ENCODE data around the gene SLC26A9. TPM values are rescaled to one million over a fixed set of nuclear protein-coding genes. Genes with fewer than 3 reads are reported as not detected.
"Not testable (repeated sequence)": the region's sequence is repeated elsewhere in the genome, so short reads cannot be mapped to it uniquely, and the experiment has no call there.

The SLC26A9 gene
- total RNA-seq, 1 experiment from 2014 or later = 0.15 TPM

DNA sequence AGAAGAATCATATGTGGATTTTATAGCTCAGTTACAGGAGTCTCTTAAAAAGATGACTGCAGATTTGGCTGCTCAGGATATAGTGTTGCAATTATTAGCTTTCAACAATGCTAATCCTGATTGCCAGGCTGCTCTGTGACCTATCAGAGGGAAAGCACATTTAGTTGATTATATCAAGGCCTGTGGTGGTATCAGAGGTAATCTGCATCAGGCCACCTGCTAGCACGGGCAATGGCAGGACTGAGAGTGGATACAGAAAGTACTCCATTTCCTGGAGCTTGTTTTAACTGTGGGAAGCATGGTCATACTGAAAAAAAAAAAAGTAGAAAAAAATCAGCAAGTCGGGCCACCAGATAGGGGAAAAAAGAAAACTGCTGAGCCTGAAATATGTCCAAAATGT is 51.1 kb downstream of the SLC26A9 start:
- peaks cover 20% of the 10 kb centered on the region for H3K4me1 Mint-ChIP-seq
- H3K27ac Mint-ChIP-seq; DNase-seq (ENCODE audit: low spot score); ATAC-seq; H3K4me3 Mint-ChIP-seq; POLR2A ChIA-PET: not testable (repeated sequence)
- CTCF ChIA-PET = interaction anchor here (0.9 to 2.4 kb wide), 2 partner anchors 85 to 100 kb away, joined by 5 to 7 read pairs; no protein-coding TSS in a partner anchor
- H3K36me3 Mint-ChIP-seq = peaks cover 48% of the 10 kb centered on the region
- peaks cover 17% of the 10 kb centered on the region for H3K27me3 Mint-ChIP-seq (ENCODE audit: low read depth)
- H3K9me3 Mint-ChIP-seq = peaks cover 62% of the 10 kb centered on the region

DNA sequence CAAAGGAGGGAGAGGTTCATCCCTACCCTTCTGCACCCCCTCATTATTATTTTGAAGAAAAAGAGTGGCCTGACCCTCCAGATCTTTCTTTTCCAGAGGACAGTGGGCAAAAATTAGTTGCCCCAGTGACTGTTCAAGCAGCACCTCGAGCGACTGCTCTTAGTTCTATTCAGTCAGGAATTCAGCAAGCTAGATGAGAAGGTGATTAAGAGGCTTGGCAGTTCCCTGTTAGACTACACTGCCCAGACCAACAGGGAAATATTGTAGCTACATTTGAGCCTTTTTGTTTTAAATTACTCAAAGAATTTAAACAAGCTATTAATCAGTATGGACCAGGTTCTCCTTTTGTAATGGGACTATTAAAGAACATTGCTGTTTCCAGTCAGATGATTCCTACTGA is 51.8 kb downstream of the SLC26A9 start:
- ATAC-seq, POLR2A ChIA-PET, H3K4me3 Mint-ChIP-seq: not testable (repeated sequence)

DNA sequence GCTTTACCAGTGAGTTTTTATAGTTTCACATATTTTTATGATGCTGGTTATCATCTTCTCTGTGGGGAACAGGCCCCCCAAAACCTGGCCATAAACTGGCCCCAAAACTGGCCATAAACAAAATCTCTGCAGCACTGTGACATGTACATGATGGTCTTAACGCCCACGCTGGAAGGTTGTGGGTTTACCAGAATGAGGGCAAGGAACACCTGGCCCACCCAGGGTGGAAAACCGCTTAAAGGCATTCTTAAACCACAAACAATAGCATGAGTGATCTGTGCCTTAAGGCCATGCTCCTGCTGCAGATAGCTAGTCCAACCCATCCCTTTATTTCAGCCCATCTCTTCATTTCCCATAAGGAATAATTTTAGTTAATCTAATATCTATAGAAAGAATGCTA is 52.6 kb downstream of the SLC26A9 start:
- POLR2A ChIA-PET; ATAC-seq; H3K27ac Mint-ChIP-seq; DNase-seq (ENCODE audit: low spot score); H3K4me3 Mint-ChIP-seq: not testable (repeated sequence)
- Mint-ChIP-seq H3K27me3 (ENCODE audit: low read depth) (peaks cover 14% of the 10 kb centered on the region), H3K36me3 (peaks cover 35% of the 10 kb centered on the region), H3K9me3 (peaks cover 46% of the 10 kb centered on the region), H3K4me1 (peaks cover 20% of the 10 kb centered on the region)
- CTCF ChIA-PET = interaction anchor here (2.4 kb wide), 1 partner anchor 86 kb away, joined by 7 read pairs; no protein-coding TSS in a partner anchor

More for the DNA sequence above, 51.8 kb downstream of the SLC26A9 start:
- CTCF ChIA-PET = interaction anchor here (0.9 to 2.4 kb wide), 2 partner anchors 86 to 100 kb away, joined by 5 to 7 read pairs; no protein-coding TSS in a partner anchor
- not testable (repeated sequence) for DNase-seq (ENCODE audit: low spot score); H3K27ac Mint-ChIP-seq
- H3K27me3 Mint-ChIP-seq (ENCODE audit: low read depth) = peaks cover 14% of the 10 kb centered on the region
- H3K9me3 Mint-ChIP-seq = peaks cover 55% of the 10 kb centered on the region
- H3K4me1 Mint-ChIP-seq = peaks cover 20% of the 10 kb centered on the region
- H3K36me3 Mint-ChIP-seq = peaks cover 42% of the 10 kb centered on the region

DNA sequence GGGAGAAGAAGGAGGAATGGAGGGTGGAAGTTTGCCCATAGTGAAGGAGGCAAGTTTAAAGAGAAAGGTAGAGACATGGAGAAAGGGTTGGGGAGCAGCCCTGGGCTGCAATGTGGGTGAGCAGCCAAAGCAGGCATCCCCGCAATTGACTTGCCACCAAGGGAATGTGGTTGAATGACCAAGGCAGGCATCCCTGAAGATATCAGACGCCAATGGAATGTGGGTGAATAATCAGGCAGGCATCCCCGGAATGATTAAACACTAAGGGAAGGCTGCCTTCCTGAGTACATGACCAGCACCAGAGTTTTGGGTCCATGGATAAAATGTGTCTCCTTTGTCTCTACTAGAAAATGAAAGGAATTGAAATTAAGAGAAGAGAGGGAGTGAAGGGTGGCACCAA is 53.5 kb downstream of the SLC26A9 start:
- ATAC-seq; POLR2A ChIA-PET; H3K4me3 Mint-ChIP-seq; DNase-seq (ENCODE audit: low spot score); CTCF ChIA-PET; H3K27ac Mint-ChIP-seq: not testable (repeated sequence)
- H3K27me3 Mint-ChIP-seq (ENCODE audit: low read depth) = peaks cover 10% of the 10 kb centered on the region
- H3K36me3 Mint-ChIP-seq = peaks cover 27% of the 10 kb centered on the region
- peaks cover 37% of the 10 kb centered on the region for H3K9me3 Mint-ChIP-seq
- peaks cover 20% of the 10 kb centered on the region for H3K4me1 Mint-ChIP-seq

DNA sequence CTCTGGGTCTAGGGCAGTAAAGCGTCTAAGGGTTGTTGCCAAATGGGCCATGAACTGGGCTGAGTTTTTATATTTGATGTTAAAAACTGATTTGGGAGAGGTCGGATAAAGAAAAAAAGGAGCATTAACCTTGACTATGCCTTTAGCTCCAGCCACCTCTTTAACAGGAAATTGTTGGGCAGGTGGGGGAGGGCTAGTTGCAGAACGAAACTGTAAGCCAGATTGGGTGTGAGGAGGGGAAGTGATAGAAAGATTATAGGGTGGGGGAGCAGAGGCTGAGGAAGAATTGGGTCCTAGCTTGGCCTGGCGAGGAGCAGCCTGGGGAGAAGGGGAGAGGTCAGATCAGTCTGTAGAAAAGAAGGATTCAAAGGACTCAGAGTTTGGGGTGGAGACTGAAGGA is 54.2 kb downstream of the SLC26A9 start:
- H3K4me3 Mint-ChIP-seq; H3K27ac Mint-ChIP-seq; POLR2A ChIA-PET; DNase-seq (ENCODE audit: low spot score); ATAC-seq; CTCF ChIA-PET: not testable (repeated sequence)
- Mint-ChIP-seq H3K9me3 (peaks cover 30% of the 10 kb centered on the region), H3K4me1 (peaks cover 15% of the 10 kb centered on the region), H3K27me3 (ENCODE audit: low read depth) (peaks cover 10% of the 10 kb centered on the region; the same call in 1 of the 2 replicates), H3K36me3 (peaks cover 24% of the 10 kb centered on the region)

DNA sequence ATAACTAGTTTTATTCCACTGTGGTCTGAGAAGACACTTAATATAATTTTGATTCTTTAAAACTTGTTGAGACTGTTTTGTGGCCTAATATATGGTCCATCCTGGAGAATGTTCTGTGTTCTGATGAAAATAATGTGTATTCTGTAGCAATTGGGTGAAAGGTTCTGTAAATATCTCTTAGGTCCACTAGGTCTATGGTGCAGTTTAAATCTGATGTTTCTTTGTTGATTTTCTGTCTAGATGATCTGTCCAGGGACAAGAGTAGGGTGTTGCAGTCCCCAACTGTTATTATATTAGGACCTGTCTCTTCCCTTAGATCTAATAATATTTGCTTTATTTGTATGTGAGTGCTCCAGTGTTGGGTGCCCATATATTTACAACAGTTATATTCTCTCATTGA is 59.5 kb downstream of the SLC26A9 start:
- CTCF ChIA-PET = no interaction called here
- H3K36me3 Mint-ChIP-seq = peaks cover 2% of the 10 kb centered on the region
- ATAC-seq (no peak), DNase-seq (ENCODE audit: low spot score) (no peak)
- POLR2A ChIA-PET = no interaction called here
- H3K27ac Mint-ChIP-seq = no peak overlapping the region
- no peak overlapping the region for H3K4me3 Mint-ChIP-seq
- peaks cover 11% of the 10 kb centered on the region for H3K9me3 Mint-ChIP-seq
- no peaks in the 10 kb centered on the region for H3K4me1 Mint-ChIP-seq
- peaks cover 5% of the 10 kb centered on the region for H3K27me3 Mint-ChIP-seq (ENCODE audit: low read depth)
- TF ChIP-seq, protein P1, sequence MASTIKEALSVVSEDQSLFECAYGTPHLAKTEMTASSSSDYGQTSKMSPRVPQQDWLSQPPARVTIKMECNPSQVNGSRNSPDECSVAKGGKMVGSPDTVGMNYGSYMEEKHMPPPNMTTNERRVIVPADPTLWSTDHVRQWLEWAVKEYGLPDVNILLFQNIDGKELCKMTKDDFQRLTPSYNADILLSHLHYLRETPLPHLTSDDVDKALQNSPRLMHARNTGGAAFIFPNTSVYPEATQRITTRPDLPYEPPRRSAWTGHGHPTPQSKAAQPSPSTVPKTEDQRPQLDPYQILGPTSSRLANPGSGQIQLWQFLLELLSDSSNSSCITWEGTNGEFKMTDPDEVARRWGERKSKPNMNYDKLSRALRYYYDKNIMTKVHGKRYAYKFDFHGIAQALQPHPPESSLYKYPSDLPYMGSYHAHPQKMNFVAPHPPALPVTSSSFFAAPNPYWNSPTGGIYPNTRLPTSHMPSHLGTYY (CRISPR knock-in tag; IDR thresholded peaks at IDR 0.05) = no peak
- TF ChIP-seq MXD4 (CRISPR knock-in tag; IDR thresholded peaks at IDR 0.05; ENCODE audit: borderline replicate concordance) = no peak
- TF ChIP-seq, protein P2, sequence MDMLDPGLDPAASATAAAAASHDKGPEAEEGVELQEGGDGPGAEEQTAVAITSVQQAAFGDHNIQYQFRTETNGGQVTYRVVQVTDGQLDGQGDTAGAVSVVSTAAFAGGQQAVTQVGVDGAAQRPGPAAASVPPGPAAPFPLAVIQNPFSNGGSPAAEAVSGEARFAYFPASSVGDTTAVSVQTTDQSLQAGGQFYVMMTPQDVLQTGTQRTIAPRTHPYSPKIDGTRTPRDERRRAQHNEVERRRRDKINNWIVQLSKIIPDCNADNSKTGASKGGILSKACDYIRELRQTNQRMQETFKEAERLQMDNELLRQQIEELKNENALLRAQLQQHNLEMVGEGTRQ (CRISPR knock-in tag; IDR thresholded peaks at IDR 0.05) = no peak
- TF ChIP-seq OVOL2 (CRISPR knock-in tag; IDR thresholded peaks at IDR 0.05; ENCODE audit: borderline replicate concordance) = no peak
- TF ChIP-seq TEAD4 (CRISPR knock-in tag; IDR thresholded peaks at IDR 0.05) = no peak
- TF ChIP-seq, protein P3, sequence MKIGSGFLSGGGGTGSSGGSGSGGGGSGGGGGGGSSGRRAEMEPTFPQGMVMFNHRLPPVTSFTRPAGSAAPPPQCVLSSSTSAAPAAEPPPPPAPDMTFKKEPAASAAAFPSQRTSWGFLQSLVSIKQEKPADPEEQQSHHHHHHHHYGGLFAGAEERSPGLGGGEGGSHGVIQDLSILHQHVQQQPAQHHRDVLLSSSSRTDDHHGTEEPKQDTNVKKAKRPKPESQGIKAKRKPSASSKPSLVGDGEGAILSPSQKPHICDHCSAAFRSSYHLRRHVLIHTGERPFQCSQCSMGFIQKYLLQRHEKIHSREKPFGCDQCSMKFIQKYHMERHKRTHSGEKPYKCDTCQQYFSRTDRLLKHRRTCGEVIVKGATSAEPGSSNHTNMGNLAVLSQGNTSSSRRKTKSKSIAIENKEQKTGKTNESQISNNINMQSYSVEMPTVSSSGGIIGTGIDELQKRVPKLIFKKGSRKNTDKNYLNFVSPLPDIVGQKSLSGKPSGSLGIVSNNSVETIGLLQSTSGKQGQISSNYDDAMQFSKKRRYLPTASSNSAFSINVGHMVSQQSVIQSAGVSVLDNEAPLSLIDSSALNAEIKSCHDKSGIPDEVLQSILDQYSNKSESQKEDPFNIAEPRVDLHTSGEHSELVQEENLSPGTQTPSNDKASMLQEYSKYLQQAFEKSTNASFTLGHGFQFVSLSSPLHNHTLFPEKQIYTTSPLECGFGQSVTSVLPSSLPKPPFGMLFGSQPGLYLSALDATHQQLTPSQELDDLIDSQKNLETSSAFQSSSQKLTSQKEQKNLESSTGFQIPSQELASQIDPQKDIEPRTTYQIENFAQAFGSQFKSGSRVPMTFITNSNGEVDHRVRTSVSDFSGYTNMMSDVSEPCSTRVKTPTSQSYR (CRISPR knock-in tag; IDR thresholded peaks at IDR 0.05) = no peak
- TF ChIP-seq FOXP1 (CRISPR knock-in tag; IDR thresholded peaks at IDR 0.05; ENCODE audit: borderline replicate concordance) = no peak
- no peak for TF ChIP-seq NR2C2 (CRISPR knock-in tag; IDR thresholded peaks at IDR 0.05)
- TF ChIP-seq JAZF1 (CRISPR knock-in tag; IDR thresholded peaks at IDR 0.05) = no peak
- no peak for TF ChIP-seq CBFB (CRISPR knock-in tag; IDR thresholded peaks at IDR 0.05; ENCODE audit: low read depth)
- TF ChIP-seq NFYB (CRISPR knock-in tag; conservative IDR thresholded peaks at IDR 0.05; ENCODE audit: low read depth) = no peak
- TF ChIP-seq, protein P4, sequence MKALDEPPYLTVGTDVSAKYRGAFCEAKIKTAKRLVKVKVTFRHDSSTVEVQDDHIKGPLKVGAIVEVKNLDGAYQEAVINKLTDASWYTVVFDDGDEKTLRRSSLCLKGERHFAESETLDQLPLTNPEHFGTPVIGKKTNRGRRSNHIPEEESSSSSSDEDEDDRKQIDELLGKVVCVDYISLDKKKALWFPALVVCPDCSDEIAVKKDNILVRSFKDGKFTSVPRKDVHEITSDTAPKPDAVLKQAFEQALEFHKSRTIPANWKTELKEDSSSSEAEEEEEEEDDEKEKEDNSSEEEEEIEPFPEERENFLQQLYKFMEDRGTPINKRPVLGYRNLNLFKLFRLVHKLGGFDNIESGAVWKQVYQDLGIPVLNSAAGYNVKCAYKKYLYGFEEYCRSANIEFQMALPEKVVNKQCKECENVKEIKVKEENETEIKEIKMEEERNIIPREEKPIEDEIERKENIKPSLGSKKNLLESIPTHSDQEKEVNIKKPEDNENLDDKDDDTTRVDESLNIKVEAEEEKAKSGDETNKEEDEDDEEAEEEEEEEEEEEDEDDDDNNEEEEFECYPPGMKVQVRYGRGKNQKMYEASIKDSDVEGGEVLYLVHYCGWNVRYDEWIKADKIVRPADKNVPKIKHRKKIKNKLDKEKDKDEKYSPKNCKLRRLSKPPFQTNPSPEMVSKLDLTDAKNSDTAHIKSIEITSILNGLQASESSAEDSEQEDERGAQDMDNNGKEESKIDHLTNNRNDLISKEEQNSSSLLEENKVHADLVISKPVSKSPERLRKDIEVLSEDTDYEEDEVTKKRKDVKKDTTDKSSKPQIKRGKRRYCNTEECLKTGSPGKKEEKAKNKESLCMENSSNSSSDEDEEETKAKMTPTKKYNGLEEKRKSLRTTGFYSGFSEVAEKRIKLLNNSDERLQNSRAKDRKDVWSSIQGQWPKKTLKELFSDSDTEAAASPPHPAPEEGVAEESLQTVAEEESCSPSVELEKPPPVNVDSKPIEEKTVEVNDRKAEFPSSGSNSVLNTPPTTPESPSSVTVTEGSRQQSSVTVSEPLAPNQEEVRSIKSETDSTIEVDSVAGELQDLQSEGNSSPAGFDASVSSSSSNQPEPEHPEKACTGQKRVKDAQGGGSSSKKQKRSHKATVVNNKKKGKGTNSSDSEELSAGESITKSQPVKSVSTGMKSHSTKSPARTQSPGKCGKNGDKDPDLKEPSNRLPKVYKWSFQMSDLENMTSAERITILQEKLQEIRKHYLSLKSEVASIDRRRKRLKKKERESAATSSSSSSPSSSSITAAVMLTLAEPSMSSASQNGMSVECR (CRISPR knock-in tag; IDR thresholded peaks at IDR 0.05; ENCODE audit: borderline replicate concordance) = no peak
- TF ChIP-seq CREM (CRISPR knock-in tag; IDR thresholded peaks at IDR 0.05) = no peak
